Retina (tissue), 1 donor: ENCODE measurements around the gene DUSP5.
"Not testable (repeated sequence)": the region's sequence is repeated elsewhere in the genome, so short reads cannot be mapped to it uniquely, and the experiment has no call there.

ENCODE experiments used
- DNase-seq: peaks from one replicate; pipeline ENCODE4 v3.0.0-alpha.2; 2016

DUSP5 gene, protein sequence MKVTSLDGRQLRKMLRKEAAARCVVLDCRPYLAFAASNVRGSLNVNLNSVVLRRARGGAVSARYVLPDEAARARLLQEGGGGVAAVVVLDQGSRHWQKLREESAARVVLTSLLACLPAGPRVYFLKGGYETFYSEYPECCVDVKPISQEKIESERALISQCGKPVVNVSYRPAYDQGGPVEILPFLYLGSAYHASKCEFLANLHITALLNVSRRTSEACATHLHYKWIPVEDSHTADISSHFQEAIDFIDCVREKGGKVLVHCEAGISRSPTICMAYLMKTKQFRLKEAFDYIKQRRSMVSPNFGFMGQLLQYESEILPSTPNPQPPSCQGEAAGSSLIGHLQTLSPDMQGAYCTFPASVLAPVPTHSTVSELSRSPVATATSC

GRCh38 chr10:110497438-110498086, at the start of gene DUSP5:
DUSP5 (plus strand) TSS chr10:110497907; CDS start chr10:110498122, 215 bp downstream.
- DNase-seq = peak; percentile 93

DNA sequence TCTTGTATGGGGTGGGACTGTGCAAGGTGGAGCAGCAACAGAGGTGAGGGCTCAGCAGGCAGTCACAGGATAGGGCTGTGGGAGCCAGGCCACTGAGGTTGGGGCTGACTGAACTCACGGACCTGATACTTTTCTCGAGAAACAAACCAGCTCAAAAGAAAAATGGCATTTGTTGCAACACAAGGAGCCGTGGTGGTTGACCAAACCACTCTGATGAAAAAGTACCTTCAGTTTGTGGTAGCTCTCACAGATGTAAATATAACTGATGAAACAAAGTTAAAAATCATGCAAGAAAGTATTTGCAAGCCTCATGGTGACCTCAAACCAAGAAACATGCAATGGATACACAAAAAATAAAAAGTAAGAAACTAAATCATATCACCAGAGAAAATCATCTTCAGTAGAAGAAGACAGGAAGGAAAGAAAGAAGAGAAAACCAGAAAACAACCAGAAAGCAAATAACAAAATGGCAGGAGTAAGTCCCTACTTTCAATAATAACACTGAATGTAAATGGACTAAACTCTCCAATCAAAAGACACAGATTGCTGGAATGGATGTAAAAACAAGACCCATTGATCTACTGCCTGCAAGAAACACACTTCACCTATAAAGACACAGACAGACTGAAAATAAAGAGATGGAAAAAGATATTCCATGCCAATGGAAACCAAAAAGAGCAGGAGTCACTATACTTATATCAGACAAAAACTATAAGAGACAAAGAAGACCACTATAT, 48.9 kb upstream of the DUSP5 start:
- DNase-seq = no peak

DNA sequence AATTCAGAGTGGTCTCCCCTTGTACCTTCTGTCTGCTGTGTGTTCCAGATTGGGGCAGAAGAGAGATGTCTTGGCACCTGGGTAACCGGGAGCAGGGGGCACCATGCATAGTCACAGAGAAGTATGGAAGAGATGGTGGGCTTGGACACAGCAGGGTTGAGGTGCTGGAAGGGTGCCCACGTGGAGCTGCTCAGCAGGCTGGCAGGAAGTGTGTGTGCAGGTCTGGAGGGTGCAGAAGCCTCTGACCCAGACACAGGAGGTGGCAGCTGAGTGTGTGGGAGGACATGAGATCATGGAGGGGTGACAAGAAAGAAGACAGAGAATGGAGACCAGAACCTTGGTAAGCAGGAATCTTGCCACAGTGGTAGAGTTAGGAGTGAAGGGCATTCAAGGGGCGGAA, 42.3 kb upstream of the DUSP5 start:
- DNase-seq = no peak

GRCh38 chr10:110456046-110456445, 41.7 kb upstream of the DUSP5 start:
- no peak for DNase-seq

GRCh38 chr10:110456523-110457091, 41.1 kb upstream of the DUSP5 start:
- DNase-seq = no peak

DNA sequence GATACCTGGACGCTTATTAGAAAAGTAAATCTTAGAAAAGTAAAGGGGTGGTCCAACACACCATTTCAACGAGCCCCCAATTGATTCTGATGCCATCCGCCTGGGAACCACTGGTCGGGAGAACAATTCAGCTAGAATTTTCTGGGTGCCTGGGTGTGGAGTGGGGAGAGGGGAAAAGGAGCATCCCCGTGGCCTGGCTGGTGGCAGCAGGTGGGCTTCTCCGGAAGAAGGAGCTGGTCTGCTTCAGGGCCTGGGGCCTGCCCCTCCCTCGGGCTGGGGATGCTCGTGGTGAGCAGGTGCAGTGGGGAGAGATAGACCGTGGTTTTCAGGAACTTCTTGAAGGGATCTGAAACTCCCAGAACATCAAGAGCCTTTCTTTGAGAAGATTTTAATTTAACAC, 39.9 kb upstream of the DUSP5 start:
- no peak for DNase-seq

DNA sequence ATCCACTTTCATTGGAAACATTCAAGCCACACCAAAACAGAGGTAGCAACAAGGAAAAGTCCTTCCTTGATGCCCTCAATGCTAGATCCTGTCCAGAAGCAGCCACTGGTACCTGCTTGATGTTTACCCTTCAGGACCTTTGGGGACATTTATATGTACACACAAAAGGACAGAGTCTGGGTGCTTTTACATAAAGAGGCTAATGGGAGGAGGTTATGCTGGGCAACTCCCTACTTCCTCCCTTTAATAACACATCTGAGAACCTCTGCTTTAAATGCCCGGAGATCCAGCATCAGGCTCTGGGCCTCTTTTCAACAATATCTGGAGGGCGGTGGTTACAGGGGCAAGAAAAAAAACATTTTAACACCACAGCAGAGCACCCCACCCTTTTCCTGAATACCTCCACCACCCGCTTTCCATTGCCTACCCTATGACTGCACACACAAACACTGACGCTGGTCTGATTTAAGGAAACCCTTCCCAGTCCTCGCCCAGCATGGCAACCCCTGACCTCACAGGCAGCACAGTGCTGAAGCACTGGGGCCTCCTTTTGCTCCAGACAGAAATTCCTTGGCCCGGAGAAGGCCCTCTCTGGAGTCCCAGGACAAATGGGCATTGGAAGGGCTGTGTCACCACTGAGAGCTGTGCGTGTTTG, 39.3 kb upstream of the DUSP5 start:
- DNase-seq = no peak

DNA sequence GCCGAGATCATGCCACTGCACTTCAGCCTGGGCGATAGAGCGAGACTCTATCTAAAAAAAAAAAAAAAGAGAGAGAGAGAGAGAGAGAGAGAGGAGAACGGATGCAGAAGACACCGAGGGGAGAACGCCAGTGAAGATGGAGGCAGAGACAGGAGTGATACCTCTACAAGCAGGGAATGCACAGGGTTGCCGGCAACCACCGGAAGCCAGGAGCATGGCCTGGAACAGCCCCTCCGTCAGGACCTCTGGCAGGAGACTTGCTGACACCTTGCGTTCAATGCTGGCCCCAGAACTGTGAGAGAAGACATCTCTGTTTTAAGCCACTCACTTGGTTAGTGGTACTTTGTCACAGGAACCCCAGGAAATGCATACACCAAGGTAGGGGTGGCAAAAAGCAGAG, 38.1 kb upstream of the DUSP5 start:
- no peak for DNase-seq

- DNase-seq = peak; percentile 70
Measured at GRCh38 chr10:110460111-110460809, 37.4 kb upstream of the DUSP5 start.

DNA sequence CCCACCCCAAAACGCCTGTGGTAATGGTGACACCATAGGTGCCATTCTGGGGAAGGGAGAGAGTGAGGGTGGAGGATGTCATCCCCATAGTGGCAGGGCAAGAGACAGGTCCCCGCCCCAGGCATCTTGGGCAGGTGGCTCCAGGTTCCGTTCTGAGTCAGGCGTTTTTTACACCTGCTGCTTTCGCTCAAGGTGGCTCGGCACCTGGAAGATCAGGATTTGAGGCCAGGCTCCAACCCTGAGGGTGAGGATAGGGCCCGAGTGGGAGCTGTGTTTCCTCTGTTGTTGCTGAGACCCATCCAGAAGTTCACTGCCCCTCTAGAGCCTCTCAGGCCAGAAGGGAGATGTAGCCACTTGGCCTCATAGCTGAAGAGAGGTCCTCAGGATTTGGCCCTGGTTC, 36.6 kb upstream of the DUSP5 start:
- no peak for DNase-seq

- DNase-seq = no peak
Measured at GRCh38 chr10:110461530-110461929, 36.2 kb upstream of the DUSP5 start.

GRCh38 chr10:110462166-110463095, 35.3 kb upstream of the DUSP5 start:
- no peak for DNase-seq

DNA sequence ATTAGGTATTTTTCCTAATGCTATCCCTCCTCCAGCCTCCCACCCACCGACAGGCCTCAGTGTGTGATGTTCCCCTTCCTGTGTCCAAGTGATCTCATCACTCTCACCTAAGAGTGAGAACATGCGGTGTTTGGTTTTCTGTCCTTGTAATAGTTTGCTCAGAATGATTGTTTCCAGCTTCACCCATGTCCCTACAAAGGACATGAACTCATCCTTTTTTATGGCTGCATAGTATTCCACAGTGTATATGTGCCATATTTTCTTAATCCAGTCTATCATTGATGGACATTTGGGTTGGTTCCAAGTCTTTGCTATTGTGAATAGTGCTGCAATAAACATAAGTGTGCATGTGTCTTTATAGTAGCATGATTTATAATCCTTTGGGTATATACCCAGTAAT, 29.4 kb upstream of the DUSP5 start:
- DNase-seq = not testable (repeated sequence)

GRCh38 chr10:110470541-110470940, 27.2 kb upstream of the DUSP5 start:
- DNase-seq = not testable (repeated sequence)

GRCh38 chr10:110471566-110472139, 26.1 kb upstream of the DUSP5 start:
- no peak for DNase-seq

DNA sequence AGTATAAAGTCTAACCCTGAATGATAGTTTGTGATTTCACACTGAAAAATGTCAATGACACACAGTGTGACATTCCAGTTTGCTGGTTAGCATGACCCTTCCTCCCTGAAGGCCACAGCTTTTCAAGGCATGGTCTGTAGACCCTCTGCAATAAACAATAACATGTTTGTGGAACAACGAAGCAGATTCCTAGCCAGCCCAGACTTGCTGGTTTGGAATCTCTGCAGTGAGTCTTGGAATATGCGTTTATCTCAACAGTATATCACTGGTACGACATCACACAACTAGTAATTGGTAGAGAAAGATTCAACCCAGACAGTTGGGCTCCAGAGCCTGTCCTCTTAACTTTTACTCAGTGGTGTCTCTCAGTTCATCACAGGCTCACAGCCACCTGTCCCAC, 23.7 kb upstream of the DUSP5 start:
- DNase-seq = no peak

GRCh38 chr10:110474826-110475225, 22.9 kb upstream of the DUSP5 start:
- DNase-seq = no peak

- DNase-seq = no peak
Measured at GRCh38 chr10:110475722-110476515, 21.8 kb upstream of the DUSP5 start.

DNA sequence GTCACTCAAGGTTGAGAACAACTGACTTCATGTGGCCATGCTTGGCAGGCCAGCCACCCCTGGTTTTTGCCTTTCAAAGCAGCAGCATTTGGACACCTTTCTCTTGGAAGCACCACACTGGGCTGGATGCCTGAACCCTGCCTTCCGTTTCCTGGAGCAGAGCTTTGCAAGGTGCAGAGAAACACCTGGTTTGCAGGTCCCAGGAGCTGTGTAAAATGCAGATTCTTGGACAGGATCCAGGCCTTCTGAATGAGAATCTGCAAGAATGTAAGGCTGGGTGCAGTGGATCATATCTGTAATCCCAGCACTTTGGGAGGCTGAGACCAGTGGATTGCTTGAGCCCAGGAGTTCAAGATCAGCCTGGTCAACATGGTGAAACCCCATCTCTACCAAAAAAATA, 18.0 kb upstream of the DUSP5 start:
- DNase-seq = no peak

- no peak for DNase-seq
Measured at GRCh38 chr10:110480387-110480786, 17.3 kb upstream of the DUSP5 start.
